Neutrophil (primary cell): Measurements from ENCODE around the gene UTP25.

ENCODE experiments used
- H3K27ac ChIP-seq: fragments of 200-600 bp; sonication (generic); 2 replicates; pipeline ENCODE4 v1.5.1; 2016; ENCODE audit warnings: mild to moderate bottlenecking, moderate library complexity
- H3K27me3 ChIP-seq: fragments of 200-600 bp; sonication (generic); 2 replicates; pipeline ENCODE4 v1.6.0; 2016; ENCODE audit warnings: mild to moderate bottlenecking
- H3K36me3 ChIP-seq: fragments of 200-600 bp; sonication (generic); 2 replicates; pipeline ENCODE4 v1.5.1; 2017
- H3K4me1 ChIP-seq, 2 experiments: fragments of 200-600 bp in 1 of 2; sonication (generic) in 1 of 2; 1 replicate in 1 of 2; 2 replicates in 1 of 2; pipeline versions ENCODE4 v1.5.1 to v1.6.1; 2013 to 2016; ENCODE audit warnings: low read depth in 1 of 2, low read length in 1 of 2, mild to moderate bottlenecking in 1 of 2, moderate library complexity in 1 of 2; ENCODE audit not compliant: control insufficient read depth in 1 of 2, insufficient read depth in 1 of 2
- H3K4me3 ChIP-seq, 2 experiments: fragments of 200-600 bp in 1 of 2; sonication (generic) in 1 of 2; 1 replicate in 1 of 2; 2 replicates in 1 of 2; pipeline ENCODE4 v1.5.1; 2013 to 2016; ENCODE audit warnings: low read depth in 1 of 2, low read length in 1 of 2, mild to moderate bottlenecking in 1 of 2, moderate library complexity in 1 of 2
- H3K9me3 ChIP-seq: fragments of 200-600 bp; sonication (generic); 2 replicates; pipeline ENCODE4 v1.5.1; 2016
- CTCF ChIP-seq: fragments of 200-600 bp; sonication (generic); IDR thresholded peaks from 2 replicates; pipeline ENCODE4 v1.5.1; 2016; ENCODE audit warnings: antibody characterized with exemption

UTP25 gene

DNA sequence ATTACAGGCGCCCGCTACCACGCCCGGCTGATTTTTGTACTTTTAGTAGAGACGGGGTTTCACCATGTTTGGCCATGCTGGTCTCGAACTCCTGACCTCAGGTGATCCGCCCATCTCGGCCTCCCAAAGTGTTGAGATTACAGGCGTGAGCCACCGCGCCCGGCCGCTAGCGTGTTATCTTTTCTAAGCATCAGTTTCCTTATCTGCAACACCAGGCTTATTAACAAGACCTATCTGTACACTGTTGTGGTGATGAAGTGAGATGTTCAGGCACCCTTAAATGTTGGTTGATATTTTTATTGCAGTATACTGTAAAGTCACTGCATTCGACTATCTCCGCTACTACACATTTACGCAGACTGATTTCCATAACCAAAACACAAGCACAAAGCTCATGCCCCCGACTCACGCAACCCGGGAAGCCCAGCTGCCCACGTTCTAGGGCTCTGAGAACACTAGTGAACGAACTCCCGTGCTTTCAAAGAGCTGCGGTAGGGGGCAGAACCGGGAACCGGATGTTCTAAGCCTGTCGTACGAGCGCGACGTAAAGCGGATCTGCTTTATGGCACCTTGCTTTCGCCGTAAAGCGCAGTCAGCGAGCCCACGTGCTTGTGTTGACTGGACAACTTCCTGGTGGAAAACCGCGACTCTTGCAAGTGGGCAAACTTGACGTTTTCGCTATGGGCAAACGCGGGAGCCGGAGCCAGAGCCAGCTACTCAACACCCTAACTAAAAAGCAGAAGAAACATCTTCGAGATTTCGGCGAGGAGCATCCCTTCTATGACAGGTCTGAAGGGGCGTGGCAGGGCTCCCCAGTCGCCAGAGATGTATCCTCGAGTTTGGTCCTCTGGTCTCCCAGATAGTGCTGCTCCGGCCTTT, at the start of gene UTP25:
Gene UTP25 (plus strand): TSS at position 589 of the 879 bp plus-strand sequence. CDS start 92 bp downstream, at position 681.
- Histone ChIP-seq H3K4me1 (peaks cover 6 to 16% of the 10 kb centered on the region in 2 experiments), H3K36me3 (no peaks in the 10 kb centered on the region), H3K27ac (peak within 1 kb of the TSS; percentile 87), H3K9me3 (no peaks in the 10 kb centered on the region), H3K4me3 (peak within 1 kb of the TSS; percentile 59 to 72), H3K27me3 (peaks cover 26% of the 10 kb centered on the region)
- peak; percentile 85 for TF ChIP-seq CTCF

DNA sequence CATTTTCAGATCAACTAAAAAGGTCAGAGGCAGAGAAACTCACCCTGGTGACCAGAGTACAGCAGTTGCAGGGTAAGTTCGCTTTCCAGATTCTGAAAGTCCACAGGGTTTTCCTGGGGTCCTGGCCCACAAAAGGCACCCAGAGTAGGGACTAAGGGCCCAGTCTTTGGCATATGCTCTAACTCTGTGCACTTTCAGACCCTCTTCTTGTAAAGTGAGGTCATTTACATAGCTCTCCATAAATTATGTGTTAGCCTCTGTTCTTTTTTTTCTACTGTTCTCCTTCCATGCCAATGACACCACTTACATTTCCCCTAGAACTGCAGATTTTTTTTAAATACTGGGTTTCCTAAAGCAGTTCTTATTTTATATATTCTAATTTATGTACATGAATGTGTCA, 49.7 kb upstream of the UTP25 start:
- Histone ChIP-seq H3K9me3 (no peaks in the 10 kb centered on the region), H3K4me1 (no peaks in the 10 kb centered on the region), H3K4me3 (no peak overlapping the region), H3K27ac (peak overlapping the region; percentile 8), H3K27me3 (no peaks in the 10 kb centered on the region), H3K36me3 (peaks cover 100% of the 10 kb centered on the region)
- no peak for TF ChIP-seq CTCF

DNA sequence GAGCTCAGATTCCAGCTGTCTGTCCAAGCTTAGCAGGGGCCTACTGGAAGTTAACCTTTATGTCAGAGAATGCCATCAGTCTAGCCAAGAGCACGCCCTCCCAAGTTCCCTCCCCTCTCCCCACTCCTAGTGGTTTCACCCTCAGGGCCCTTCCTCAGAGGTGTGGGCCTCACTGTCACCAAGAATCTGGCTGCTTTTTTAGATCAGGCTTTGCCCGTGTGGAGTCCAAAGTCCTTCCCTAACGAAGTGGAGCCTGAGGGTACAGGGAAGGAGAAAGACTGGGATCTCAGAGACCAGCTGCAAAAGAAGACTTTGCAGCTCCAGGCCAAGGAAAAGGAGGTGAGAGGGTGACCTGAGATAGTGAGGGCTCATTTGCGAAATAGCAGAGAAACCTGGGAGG, 47.5 kb upstream of the UTP25 start:
- TF ChIP-seq CTCF = no peak
- Histone ChIP-seq H3K9me3 (no peaks in the 10 kb centered on the region), H3K4me3 (no peak overlapping the region), H3K36me3 (peaks cover 81% of the 10 kb centered on the region), H3K27me3 (no peaks in the 10 kb centered on the region), H3K27ac (peak overlapping the region; percentile 55), H3K4me1 (peaks cover 13 to 14% of the 10 kb centered on the region in 2 experiments)

- H3K27ac ChIP-seq = peak overlapping the region; percentile 93
Observed at GRCh38 chr1:209783386-209783785, 44.4 kb upstream of the UTP25 start.

More at GRCh38 chr1:209783386-209783785, 44.4 kb upstream of the UTP25 start:
- TF ChIP-seq CTCF = no peak
- Histone ChIP-seq H3K9me3 (no peaks in the 10 kb centered on the region), H3K36me3 (peaks cover 49% of the 10 kb centered on the region), H3K4me3 (no peak overlapping the region), H3K4me1 (peaks cover 18% of the 10 kb centered on the region in 2 experiments), H3K27me3 (peaks cover 18% of the 10 kb centered on the region)
